Hepatocyte (in vitro differentiated cells): ENCODE results near the gene IRF7. TPM values are rescaled to one million over a fixed set of nuclear protein-coding genes. Genes with fewer than 3 reads are reported as not detected.
A peak's percentile ranks its signal among the peaks of the same experiment; 100 is the strongest.

Source experiments
- DNase-seq: peaks from one replicate; pipeline ENCODE4 v3.0.0-alpha.2; 2016; ENCODE audit warnings: low spot score
- H2AFZ ChIP-seq: fragments of 200-600 bp; sonication (generic); 2 replicates; pipeline ENCODE4 v1.6.0; 2016; ENCODE audit warnings: antibody characterized with exemption, mild to moderate bottlenecking
- H3K27ac ChIP-seq: fragments of 200-600 bp; sonication (generic); 2 replicates; pipeline ENCODE4 v1.5.1; 2016; ENCODE audit warnings: mild to moderate bottlenecking
- H3K27me3 ChIP-seq: fragments of 200-600 bp; sonication (generic); 2 replicates; pipeline ENCODE4 v1.6.1; 2016
- H3K36me3 ChIP-seq: fragments of 200-600 bp; sonication (generic); replicated peaks from 2 replicates; pipeline ENCODE4 v1.5.1; 2016; ENCODE audit warnings: low read depth; ENCODE audit not compliant: insufficient read depth
- H3K4me1 ChIP-seq: fragments of 200-600 bp; sonication (generic); 2 replicates; pipeline ENCODE4 v1.5.1; 2016; ENCODE audit warnings: mild to moderate bottlenecking, moderate library complexity; ENCODE audit not compliant: insufficient read depth
- H3K4me2 ChIP-seq: fragments of 200-600 bp; sonication (generic); 2 replicates; pipeline ENCODE4 v1.6.0; 2016
- H3K4me3 ChIP-seq: fragments of 200-600 bp; sonication (generic); 2 replicates; pipeline ENCODE4 v1.5.1; 2016; ENCODE audit warnings: mild to moderate bottlenecking
- H3K79me2 ChIP-seq: fragments of 200-600 bp; sonication (generic); 2 replicates; pipeline ENCODE4 v1.6.0; 2017; ENCODE audit warnings: mild to moderate bottlenecking
- H3K9me2 ChIP-seq: fragments of 200-600 bp; sonication (generic); replicated peaks from 2 replicates; pipeline ENCODE4 v1.6.0; 2017; ENCODE audit warnings: mild to moderate bottlenecking; ENCODE audit not compliant: insufficient read depth
- H3K9me3 ChIP-seq: fragments of 200-600 bp; sonication (generic); 2 replicates; pipeline ENCODE4 v1.5.1; 2016; ENCODE audit warnings: low read depth, mild to moderate bottlenecking
- H4K20me1 ChIP-seq: fragments of 200-600 bp; sonication (generic); 2 replicates; pipeline ENCODE4 v1.6.0; 2016; ENCODE audit warnings: mild to moderate bottlenecking; ENCODE audit not compliant: insufficient read depth, poor library complexity, severe bottlenecking
- EZH2 ChIP-seq: fragments of 200-600 bp; sonication (generic); IDR thresholded peaks from 2 replicates; pipeline ENCODE4 v1.6.1; 2016; ENCODE audit warnings: antibody characterized with exemption, mild to moderate bottlenecking, borderline replicate concordance
- EZH2phosphoT487 ChIP-seq: fragments of 200-600 bp; sonication (generic); IDR thresholded peaks from one replicate; pipeline ENCODE4 v1.6.1; 2018; ENCODE audit warnings: antibody characterized with exemption, mild to moderate bottlenecking, low read depth, moderate library complexity; ENCODE audit not compliant: unreplicated experiment, severe bottlenecking
- WGBS: methylation state at CpG from one replicate; pipeline ENCODE4 v1.1.6; 2016; ENCODE audit warnings: low lambda C conversion rate; ENCODE audit errors: missing lambda C conversion rate; 5-methylcytosine and 5-hydroxymethylcytosine counted together
- polyA plus RNA-seq: library from polyadenylated mRNA; unstranded; fragments of >200 nt; fragmentation: Nextera tagmentation; extraction: Ambion mirVana; gene quantifications from 2 replicates; pipeline ENCODE4 v1.2.1, GENCODE V29; 2016
- total RNA-seq: library from RNA; depleted of rRNA; stranded (reverse); fragments of >200 nt; gene quantifications from 2 replicates; pipeline ENCODE4 v1.2.3, GENCODE V29; 2014
- TF ChIP-seq, protein P1 (sequence below): fragments of 200-600 bp; sonication (generic); IDR thresholded peaks from 2 replicates; pipeline ENCODE4 v1.5.1; 2016; ENCODE audit warnings: antibody characterized with exemption, mild to moderate bottlenecking; ENCODE audit not compliant: poor library complexity

Gene IRF7
- total and polyA plus RNA-seq, 2 experiments from 2014 or later, result 10.4 to 24.6 TPM

- Histone ChIP-seq H4K20me1 (no peaks in the 10 kb centered on the region), H3K27me3 (no peaks in the 10 kb centered on the region), H3K9me2 (no peaks in the 10 kb centered on the region), H3K27ac (no peak within 1 kb of the TSS), H3K9me3 (no peaks in the 10 kb centered on the region), H2AFZ (no peak within 1 kb of the TSS), H3K79me2 (no peaks in the 10 kb centered on the region), H3K4me3 (no peak within 1 kb of the TSS), H3K4me2 (peak within 1 kb of the TSS; percentile 72), H3K4me1 (peaks cover 14% of the 10 kb centered on the region), H3K36me3 (no peaks in the 10 kb centered on the region)
- TF ChIP-seq EZH2phosphoT487 (no peak), EZH2 (peak; percentile 33)
- 38% methylated on average over 11 of the region's 72 CpGs for WGBS
- peak; percentile 28 for DNase-seq
Observed at GRCh38 chr11:626475-627307, 10.9 kb upstream of the IRF7 start, which contains the start of gene SCT. Gene SCT, minus strand, starts transcription at chr11:627181. Its CDS starts 38 bp downstream, at chr11:627143.

- peak; percentile 63 for DNase-seq
- H3K27me3 ChIP-seq, result no peaks in the 10 kb centered on the region
- peak overlapping the region; percentile 93 for H3K27ac ChIP-seq
- H3K9me2 ChIP-seq, result no peaks in the 10 kb centered on the region
- peak overlapping the region; percentile 72 for H3K4me2 ChIP-seq
- no peak overlapping the region for H2AFZ ChIP-seq
- no peak overlapping the region for H3K4me3 ChIP-seq
- WGBS, result 59% methylated on average over 17 of the region's 22 CpGs
- no peaks in the 10 kb centered on the region for H3K36me3 ChIP-seq
- H4K20me1 ChIP-seq, result no peaks in the 10 kb centered on the region
- peaks cover 14% of the 10 kb centered on the region for H3K4me1 ChIP-seq
- H3K79me2 ChIP-seq, result no peaks in the 10 kb centered on the region
- H3K9me3 ChIP-seq, result no peaks in the 10 kb centered on the region
- TF ChIP-seq, protein P1, sequence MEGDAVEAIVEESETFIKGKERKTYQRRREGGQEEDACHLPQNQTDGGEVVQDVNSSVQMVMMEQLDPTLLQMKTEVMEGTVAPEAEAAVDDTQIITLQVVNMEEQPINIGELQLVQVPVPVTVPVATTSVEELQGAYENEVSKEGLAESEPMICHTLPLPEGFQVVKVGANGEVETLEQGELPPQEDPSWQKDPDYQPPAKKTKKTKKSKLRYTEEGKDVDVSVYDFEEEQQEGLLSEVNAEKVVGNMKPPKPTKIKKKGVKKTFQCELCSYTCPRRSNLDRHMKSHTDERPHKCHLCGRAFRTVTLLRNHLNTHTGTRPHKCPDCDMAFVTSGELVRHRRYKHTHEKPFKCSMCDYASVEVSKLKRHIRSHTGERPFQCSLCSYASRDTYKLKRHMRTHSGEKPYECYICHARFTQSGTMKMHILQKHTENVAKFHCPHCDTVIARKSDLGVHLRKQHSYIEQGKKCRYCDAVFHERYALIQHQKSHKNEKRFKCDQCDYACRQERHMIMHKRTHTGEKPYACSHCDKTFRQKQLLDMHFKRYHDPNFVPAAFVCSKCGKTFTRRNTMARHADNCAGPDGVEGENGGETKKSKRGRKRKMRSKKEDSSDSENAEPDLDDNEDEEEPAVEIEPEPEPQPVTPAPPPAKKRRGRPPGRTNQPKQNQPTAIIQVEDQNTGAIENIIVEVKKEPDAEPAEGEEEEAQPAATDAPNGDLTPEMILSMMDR, result no peak
- TF ChIP-seq EZH2, result no peak
- no peak for TF ChIP-seq EZH2phosphoT487
Observed at GRCh38 chr11:625636-626268, 10.0 kb upstream of the IRF7 start.

DNA sequence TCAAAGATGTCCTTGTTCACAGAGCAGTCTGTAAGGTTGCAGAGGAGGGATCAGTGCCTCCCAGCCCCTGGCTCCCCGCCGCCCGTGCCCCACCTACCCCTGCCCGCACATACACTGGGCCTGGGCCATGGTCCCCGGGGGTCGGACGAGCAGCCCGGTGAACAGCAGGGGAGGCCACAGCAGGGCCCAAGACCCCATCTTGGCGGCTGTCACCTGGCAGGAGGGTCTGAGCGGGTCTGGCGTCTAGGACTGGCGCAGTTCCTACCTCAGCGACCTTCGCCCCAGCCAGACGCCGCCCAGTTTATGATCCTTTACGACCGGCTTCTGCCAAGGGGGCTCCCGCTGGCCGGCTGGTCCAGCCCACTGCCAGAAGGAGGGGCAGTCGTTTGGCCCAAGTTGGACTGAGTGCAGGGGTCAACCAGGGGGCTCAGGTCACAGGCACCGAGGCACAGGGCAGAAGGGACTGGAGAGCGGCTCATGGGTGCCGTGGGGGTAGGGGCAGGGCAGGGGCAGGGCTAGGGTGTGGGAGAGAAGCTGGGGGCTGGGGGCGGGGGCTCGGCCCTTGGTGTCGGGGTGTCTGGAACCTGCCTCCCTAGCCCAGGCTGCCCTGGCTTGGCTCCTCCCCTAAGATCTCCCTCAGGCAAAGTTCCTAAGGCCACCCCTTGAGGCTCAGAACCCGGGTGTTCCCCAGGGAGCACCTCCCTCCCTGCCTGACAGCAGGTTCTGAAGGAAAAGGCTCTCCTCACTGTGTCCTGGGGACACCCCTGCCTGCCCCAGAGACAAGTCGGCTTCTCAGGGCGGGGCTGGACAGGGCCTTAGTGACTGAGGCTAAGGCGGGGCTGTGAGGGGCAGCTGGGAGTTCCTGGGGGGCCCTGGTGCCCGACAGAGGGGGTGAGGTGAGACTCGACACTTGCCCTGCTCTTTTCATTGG lies 9.2 kb upstream of the IRF7 start, which contains the start of gene CDHR5:
Gene CDHR5, minus strand, starts transcription at position 251 of the 931 bp plus-strand sequence. Its CDS starts 53 bp downstream, at position 198.
- 71% methylated on average over 24 of the region's 33 CpGs for WGBS
- Histone ChIP-seq H3K4me1 (peaks cover 14% of the 10 kb centered on the region), H3K4me3 (no peak within 1 kb of the TSS), H4K20me1 (no peaks in the 10 kb centered on the region), H3K4me2 (peak within 1 kb of the TSS; percentile 72), H3K27me3 (no peaks in the 10 kb centered on the region), H3K27ac (peak within 1 kb of the TSS; percentile 93), H3K36me3 (no peaks in the 10 kb centered on the region), H3K9me3 (no peaks in the 10 kb centered on the region), H2AFZ (no peak within 1 kb of the TSS), H3K79me2 (no peaks in the 10 kb centered on the region), H3K9me2 (no peaks in the 10 kb centered on the region)
- peak; percentile 77 for DNase-seq
- TF ChIP-seq, protein P1, result no peak
- TF ChIP-seq EZH2 (no peak), EZH2phosphoT487 (no peak)
